H1 (cell line): Measurements from ENCODE around the gene FAM181A. TPM values are rescaled to one million over a fixed set of nuclear protein-coding genes. Genes with fewer than 3 reads are reported as not detected.

Source experiments
- CTCF ChIP-seq, 3 experiments: IDR thresholded peaks; 1 replicate in 2 of 3; 2 replicates in 1 of 3; pipeline versions ENCODE4 v1.5.1 to v1.6.1; 2011; ENCODE audit warnings: low read length in 3 of 3, mild to moderate bottlenecking in 3 of 3, inconsistent platforms in 2 of 3, low read depth in 1 of 3, moderate library complexity in 1 of 3; ENCODE audit not compliant: insufficient read depth in 1 of 3; ENCODE audit errors: control extremely low read depth in 1 of 3
- EP300 ChIP-seq, 2 experiments: IDR thresholded peaks; 1 replicate in 1 of 2; 2 replicates in 1 of 2; pipeline ENCODE4 v1.6.1; 2011 to 2012; ENCODE audit warnings: low read depth in 2 of 2, low read length in 2 of 2, mild to moderate bottlenecking in 2 of 2, borderline replicate concordance in 1 of 2, inconsistent platforms in 1 of 2, moderate library complexity in 1 of 2
- SUZ12 ChIP-seq: fragments of 200-600 bp; sonication (generic); IDR thresholded peaks from 2 replicates; pipeline ENCODE4 v1.6.1; 2012; ENCODE audit warnings: mild to moderate bottlenecking, inconsistent platforms, low read length, moderate library complexity, mixed read lengths
- USF2 ChIP-seq: IDR thresholded peaks from 2 replicates; pipeline ENCODE4 v1.6.1; 2011; ENCODE audit warnings: low read length, improper control_type of control experiment
- polyA plus RNA-seq, 7 experiments: library from polyadenylated mRNA; depleted of rRNA in 3 of 7; stranded (reverse) in 5 of 7; unstranded in 2 of 7; fragments of >200 nt in 5 of 7; fragments of 200-250 nt in 2 of 7; gene quantifications; 1 replicate in 5 of 7; 2 replicates in 1 of 7; 4 replicates in 1 of 7; pipeline versions ENCODE4 v1.2.1 to v1.2.3, GENCODE V29; 2011 to 2013; ENCODE audit warnings: missing spikeins in 2 of 7, mixed read lengths in 2 of 7
- total RNA-seq: library from RNA; stranded (reverse); fragmentation: NEBNext Ultra II Directional; extraction: Animal tissue kit (Norgen Biotek cat#: 25700); gene quantifications from 2 replicates; pipeline ENCODE4 v1.2.1, GENCODE V29; 2021

Gene FAM181A
- total and polyA plus RNA-seq, 2 of the 8 experiments (the other 6 are each of a cell fraction or from before 2014, with no cell fraction given): not detected

GRCh38 chr14:93939304-93940229, 12.4 kb downstream of the FAM181A start (continued):
- TF ChIP-seq CTCF (IDR thresholded peaks at IDR 0.05; ENCODE audit: control extremely low read depth in 1 of 3, insufficient read depth in 1 of 3, low read depth in 1 of 3, low read length in 3 of 3): peak; percentile 74 to 98 (median 83)
- TF ChIP-seq EP300 (IDR thresholded peaks at IDR 0.05; ENCODE audit: borderline replicate concordance in 1 of 2, low read depth in 2 of 2, low read length in 2 of 2): 0 out of 3 replicates have a peak, but pooled peaks of 1 of the 2 experiments have one; percentile 48
- TF ChIP-seq USF2: no peak; the same call in 1 of the 2 replicates
- TF ChIP-seq SUZ12: peak; percentile 29; the same call in 1 of the 2 replicates
- TF ChIP-seq, all 59 proteins: peak for 19
